H9 (cell line): Measurements from ENCODE around the gene PPM1J. TPM values are rescaled to one million over a fixed set of nuclear protein-coding genes. Genes with fewer than 3 reads are reported as not detected.

Source experiments
- DNase-seq: peaks from one replicate; pipeline ENCODE4 v3.0.0-alpha.2; 2017
- H2AFZ ChIP-seq: one replicate; pipeline ENCODE4 v1.6.1; 2013; ENCODE audit warnings: mild to moderate bottlenecking, low read length, control low read depth, moderate library complexity
- H2AK5ac ChIP-seq: 2 replicates; pipeline ENCODE4 v1.6.1; 2013; ENCODE audit warnings: low read length, control low read depth, mixed read lengths; ENCODE audit not compliant: insufficient read length
- H2BK120ac ChIP-seq: one replicate; pipeline ENCODE4 v1.6.1; 2013; ENCODE audit warnings: low read depth, mild to moderate bottlenecking, low read length, control low read depth, inconsistent platforms; ENCODE audit not compliant: poor library complexity, severe bottlenecking
- H2BK12ac ChIP-seq: 2 replicates; pipeline ENCODE4 v1.6.1; 2013; ENCODE audit warnings: low read length, control low read depth, mixed read lengths, low read depth; ENCODE audit not compliant: insufficient read length
- H2BK15ac ChIP-seq: 2 replicates; pipeline ENCODE4 v1.6.1; 2013; ENCODE audit warnings: low read depth, low read length, control low read depth
- H2BK20ac ChIP-seq: one replicate; pipeline ENCODE4 v1.6.1; 2013; ENCODE audit warnings: low read depth, mild to moderate bottlenecking, low read length, control low read depth, inconsistent platforms; ENCODE audit not compliant: poor library complexity, severe bottlenecking
- H2BK5ac ChIP-seq: 2 replicates; pipeline ENCODE4 v1.6.1; 2013; ENCODE audit warnings: low read length, control low read depth, mixed read lengths; ENCODE audit not compliant: insufficient read length
- H3K14ac ChIP-seq: 2 replicates; pipeline ENCODE4 v1.6.1; 2013; ENCODE audit warnings: low read length, control low read depth; ENCODE audit not compliant: insufficient read depth
- H3K18ac ChIP-seq: 2 replicates; pipeline ENCODE4 v1.6.1; 2013; ENCODE audit warnings: low read depth, mild to moderate bottlenecking, mixed read lengths, low read length, control low read depth; ENCODE audit not compliant: insufficient read length
- H3K23ac ChIP-seq: 2 replicates; pipeline ENCODE4 v1.6.1; 2013; ENCODE audit warnings: low read length, control low read depth, mixed read lengths, low read depth; ENCODE audit not compliant: insufficient read length
- H3K23me2 ChIP-seq: 2 replicates; pipeline ENCODE4 v1.6.1; 2013; ENCODE audit warnings: low read depth, mild to moderate bottlenecking, mixed read lengths, low read length, control low read depth; ENCODE audit not compliant: insufficient read length, poor library complexity, severe bottlenecking
- H3K27ac ChIP-seq: 2 replicates; pipeline ENCODE4 v1.5.1; 2013; ENCODE audit warnings: low read length, control low read depth, mixed read lengths, low read depth; ENCODE audit not compliant: insufficient read length
- H3K27me3 ChIP-seq: 2 replicates; pipeline ENCODE4 v1.6.1; 2013; ENCODE audit warnings: low read length, control low read depth, inconsistent platforms; ENCODE audit not compliant: insufficient read depth
- H3K4ac ChIP-seq: 2 replicates; pipeline ENCODE4 v1.6.1; 2013; ENCODE audit warnings: low read depth, mild to moderate bottlenecking, control low read depth, inconsistent platforms, low read length, moderate library complexity
- H3K4me1 ChIP-seq: 2 replicates; pipeline ENCODE4 v1.6.1; 2013; ENCODE audit warnings: low read length, control low read depth, inconsistent platforms; ENCODE audit not compliant: insufficient read depth
- H3K4me2 ChIP-seq: 2 replicates; pipeline ENCODE4 v1.6.1; 2013; ENCODE audit warnings: low read length, control low read depth, mixed read lengths; ENCODE audit not compliant: insufficient read length, insufficient read depth
- H3K56ac ChIP-seq: 2 replicates; pipeline ENCODE4 v1.6.1; 2013; ENCODE audit warnings: low read depth, mild to moderate bottlenecking, mixed read lengths, low read length, control low read depth; ENCODE audit not compliant: insufficient read length
- H3K79me1 ChIP-seq: 2 replicates; pipeline ENCODE4 v1.6.1; 2013; ENCODE audit warnings: low read depth, mild to moderate bottlenecking, moderate library complexity, low read length, control low read depth, inconsistent platforms; ENCODE audit not compliant: insufficient read depth, poor library complexity, severe bottlenecking
- H3K79me2 ChIP-seq: 2 replicates; pipeline ENCODE4 v1.6.1; 2013; ENCODE audit warnings: low read length, control low read depth, inconsistent platforms; ENCODE audit not compliant: insufficient read depth
- H3K9ac ChIP-seq: 2 replicates; pipeline ENCODE4 v1.6.1; 2013; ENCODE audit warnings: low read length, control low read depth, mixed read lengths; ENCODE audit not compliant: insufficient read length; ENCODE audit errors: extremely low read depth
- H3K9me3 ChIP-seq: one replicate; pipeline ENCODE4 v1.6.1; 2013; ENCODE audit warnings: low read depth, low read length, inconsistent platforms; ENCODE audit not compliant: control insufficient read depth
- H3T11ph ChIP-seq: one replicate; pipeline ENCODE4 v1.6.1; 2013; ENCODE audit warnings: mild to moderate bottlenecking, low read length, control low read depth, inconsistent platforms
- H4K20me1 ChIP-seq: one replicate; pipeline ENCODE4 v1.6.1; 2013; ENCODE audit not compliant: control insufficient read depth, insufficient read length, insufficient read depth
- H4K5ac ChIP-seq: 2 replicates; pipeline ENCODE4 v1.6.1; 2013; ENCODE audit warnings: low read depth, mild to moderate bottlenecking, mixed read lengths, low read length, control low read depth; ENCODE audit not compliant: insufficient read length
- H4K8ac ChIP-seq: replicated peaks from 2 replicates; pipeline ENCODE4 v1.6.1; 2013; ENCODE audit warnings: low read length, control low read depth, mixed read lengths, low read depth; ENCODE audit not compliant: insufficient read length
- H4K91ac ChIP-seq: 2 replicates; pipeline ENCODE4 v1.6.1; 2013; ENCODE audit warnings: low read depth, mild to moderate bottlenecking, moderate library complexity, mixed read lengths, low read length, control low read depth; ENCODE audit not compliant: insufficient read length
- H3K27ac Mint-ChIP-seq, 3 experiments: 2 replicates in 2 of 3; 3 replicates in 1 of 3; pipeline ENCODE4 v1.8.0; 2020 to 2021; ENCODE audit warnings: mixed read lengths in 3 of 3, mild to moderate bottlenecking in 1 of 3, moderate library complexity in 1 of 3
- H3K27me3 Mint-ChIP-seq: 2 replicates; pipeline ENCODE4 v1.8.0; 2021; ENCODE audit warnings: low read depth, mild to moderate bottlenecking, moderate library complexity, mixed read lengths
- H3K36me3 Mint-ChIP-seq, 3 experiments: 2 replicates in 2 of 3; 3 replicates in 1 of 3; pipeline ENCODE4 v1.8.0; 2020 to 2021; ENCODE audit warnings: low read depth in 3 of 3, mixed read lengths in 3 of 3; ENCODE audit not compliant: insufficient read depth in 1 of 3
- H3K4me1 Mint-ChIP-seq, 2 experiments: 2 replicates each; pipeline ENCODE4 v1.8.0; 2020; ENCODE audit warnings: mixed read lengths in 2 of 2
- H3K4me3 Mint-ChIP-seq, 2 experiments: 2 replicates in 1 of 2; 3 replicates in 1 of 2; pipeline ENCODE4 v1.8.0; 2020 to 2021; ENCODE audit warnings: mild to moderate bottlenecking in 2 of 2, mixed read lengths in 2 of 2, moderate library complexity in 1 of 2
- H3K9me3 Mint-ChIP-seq, 2 experiments: 2 replicates in 1 of 2; 3 replicates in 1 of 2; pipeline ENCODE4 v1.8.0; 2020; ENCODE audit warnings: mild to moderate bottlenecking in 2 of 2, mixed read lengths in 2 of 2, moderate library complexity in 1 of 2
- CTCF ChIP-seq: fragments of 200-600 bp; sonication (generic); conservative IDR thresholded peaks from 3 replicates; pipeline ENCODE4 v1.8.0; 2021; ENCODE audit warnings: antibody characterized with exemption, mild to moderate bottlenecking
- WGBS: extraction: QIAGEN DNeasy Blood & Tissue Kit; methylation state at CpG from one replicate; pipeline ENCODE4 v1.1.7; 2013; ENCODE audit warnings: missing lambda C conversion rate, low lambda C conversion rate, mixed read lengths; ENCODE audit not compliant: insufficient read length; ENCODE audit errors: extremely low coverage; 5-methylcytosine and 5-hydroxymethylcytosine counted together
- total RNA-seq: library from RNA; stranded (reverse); gene quantifications from 2 replicates; pipeline ENCODE4 v1.2.1, GENCODE V29; 2021

PPM1J gene
- total RNA-seq, 1 experiment from 2014 or later: 12.7 TPM

GRCh38 chr1:112744009-112744578, 29.0 kb upstream of the PPM1J start:
- no peak overlapping the region for H3K4ac ChIP-seq
- peaks cover 8% of the 10 kb centered on the region for H3K23me2 ChIP-seq
- H3K79me1 ChIP-seq: no peaks in the 10 kb centered on the region
- H3K27me3 Mint-ChIP-seq: peaks cover 58% of the 10 kb centered on the region
- no peak overlapping the region for H4K5ac ChIP-seq
- no peaks in the 10 kb centered on the region for H3K79me2 ChIP-seq
- H3K14ac ChIP-seq: peak overlapping the region; percentile 38; the same call in 1 of the 2 replicates
- no peak overlapping the region for H2BK15ac ChIP-seq
- peak overlapping the region; percentile 52 for H3K4me2 ChIP-seq
- no peak overlapping the region for H2AFZ ChIP-seq
- no peaks in the 10 kb centered on the region for H4K20me1 ChIP-seq
- DNase-seq: peak; percentile 77
- H3K4me3 Mint-ChIP-seq: peak overlapping the region; percentile 30 to 57
- no peak overlapping the region for H3K23ac ChIP-seq
- H3K4me1 Mint-ChIP-seq: peaks cover 4 to 6% of the 10 kb centered on the region in 2 experiments; a peak in 2 of 4 replicates
- H3K4me1 ChIP-seq: no peaks in the 10 kb centered on the region
- no peak overlapping the region for H3K9ac ChIP-seq
- TF ChIP-seq CTCF: peak; percentile 43
- no peak overlapping the region for H2BK20ac ChIP-seq
- no CpG with 5 or more reads among the region's 58 CpGs for WGBS
- H2BK5ac ChIP-seq: no peak overlapping the region
- no peak overlapping the region for H2BK12ac ChIP-seq
- no peak overlapping the region for H3T11ph ChIP-seq
- H3K18ac ChIP-seq: no peak overlapping the region
- H3K27ac ChIP-seq: no peak overlapping the region
- H3K56ac ChIP-seq: no peak overlapping the region
- H2AK5ac ChIP-seq: no peak overlapping the region
- no peak overlapping the region for H2BK120ac ChIP-seq
- peaks cover 1 to 8% of the 10 kb centered on the region in 2 experiments; a peak in 3 of 5 replicates for H3K9me3 Mint-ChIP-seq
- H3K27ac Mint-ChIP-seq: no peak overlapping the region
- peaks cover 13% of the 10 kb centered on the region; the same call in 1 of the 2 replicates for H3K27me3 ChIP-seq
- H4K8ac ChIP-seq: no peak overlapping the region
- no peak overlapping the region for H4K91ac ChIP-seq
- H3K9me3 ChIP-seq: no peaks in the 10 kb centered on the region
- H3K36me3 Mint-ChIP-seq: peaks cover 0 to 7% (median 0%) of the 10 kb centered on the region in 3 experiments; a peak in 1 of 7 replicates
